ENCODE data around the gene FAHD2B. TPM values are rescaled to one million over a fixed set of nuclear protein-coding genes. Genes with fewer than 3 reads are reported as not detected.
"Not testable (repeated sequence)": the region's sequence is repeated elsewhere in the genome, so short reads cannot be mapped to it uniquely, and the experiment has no call there.

The FAHD2B gene, protein sequence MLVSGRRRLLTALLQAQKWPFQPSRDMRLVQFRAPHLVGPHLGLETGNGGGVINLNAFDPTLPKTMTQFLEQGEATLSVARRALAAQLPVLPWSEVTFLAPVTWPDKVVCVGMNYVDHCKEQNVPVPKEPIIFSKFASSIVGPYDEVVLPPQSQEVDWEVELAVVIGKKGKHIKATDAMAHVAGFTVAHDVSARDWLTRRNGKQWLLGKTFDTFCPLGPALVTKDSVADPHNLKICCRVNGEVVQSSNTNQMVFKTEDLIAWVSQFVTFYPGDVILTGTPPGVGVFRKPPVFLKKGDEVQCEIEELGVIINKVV
- polyA plus RNA-seq (ENCODE audit: insufficient read length) = 13.8 TPM

DNA sequence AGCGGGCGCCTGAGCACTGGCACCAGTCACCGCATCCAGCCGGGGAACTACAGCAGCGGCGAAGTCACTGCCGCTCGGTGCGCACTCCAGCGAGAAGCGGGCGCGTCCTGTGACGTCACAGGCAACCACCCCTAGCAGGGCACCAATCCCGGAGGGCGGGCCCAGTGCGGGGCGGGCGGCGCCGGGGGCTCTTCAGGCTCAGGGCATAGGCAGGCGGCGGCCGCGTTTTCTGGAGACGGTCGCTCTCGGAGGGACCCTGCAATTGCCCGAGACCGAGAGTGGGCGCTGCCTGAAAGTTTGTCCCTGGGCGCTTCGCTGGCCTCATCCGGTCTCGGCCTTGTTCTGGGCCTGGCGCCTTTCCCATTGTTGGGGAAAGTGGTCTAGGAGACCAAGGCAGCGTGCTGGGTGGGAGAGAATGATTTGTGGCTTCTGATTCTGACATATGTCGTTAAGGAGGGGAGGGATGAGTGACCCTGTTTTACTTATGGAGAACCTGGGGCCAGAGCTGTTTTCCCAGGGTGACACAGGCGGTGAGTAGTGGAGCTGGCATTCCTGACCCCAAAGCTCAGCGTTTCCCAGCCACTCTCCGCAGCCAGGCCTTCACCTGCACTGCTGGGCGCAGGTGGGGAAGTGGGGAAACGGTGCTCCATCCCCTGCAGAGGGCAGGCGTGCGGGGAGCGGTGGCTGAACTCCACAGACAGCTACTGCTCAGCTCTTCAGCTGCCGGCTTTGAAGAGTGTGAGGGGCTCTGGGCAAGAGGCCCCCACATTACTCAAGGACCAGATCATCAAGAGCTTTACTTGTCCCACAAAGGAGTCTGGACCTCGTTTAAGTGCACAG, at the start of gene FAHD2B:
FAHD2B (minus strand) TSS at position 111 of the 840 bp plus-strand sequence. CDS start 3,176 bp downstream, outside the sequence.
- not testable (repeated sequence) for DNase-seq (ENCODE audit: low read depth)

DNA sequence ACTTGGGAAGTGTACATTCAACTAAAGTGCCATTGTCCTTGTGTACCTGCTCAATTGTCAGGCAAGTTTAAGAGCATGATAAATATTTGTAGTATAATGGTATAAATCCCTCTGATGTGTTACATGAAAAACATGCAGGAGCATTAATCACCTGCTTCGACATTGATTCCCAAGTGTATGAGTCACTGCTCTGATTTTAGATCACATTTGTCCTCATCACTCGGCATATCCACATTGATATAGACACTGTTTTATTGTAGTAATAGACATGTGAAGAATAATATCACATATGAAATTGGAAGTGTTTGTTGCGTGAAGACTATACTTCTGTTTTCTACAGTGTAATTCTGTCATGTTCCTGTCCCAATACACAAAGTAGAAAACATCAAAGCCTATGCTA, 49.3 kb upstream of the FAHD2B start:
- DNase-seq (ENCODE audit: low read depth) = not testable (repeated sequence)

DNA sequence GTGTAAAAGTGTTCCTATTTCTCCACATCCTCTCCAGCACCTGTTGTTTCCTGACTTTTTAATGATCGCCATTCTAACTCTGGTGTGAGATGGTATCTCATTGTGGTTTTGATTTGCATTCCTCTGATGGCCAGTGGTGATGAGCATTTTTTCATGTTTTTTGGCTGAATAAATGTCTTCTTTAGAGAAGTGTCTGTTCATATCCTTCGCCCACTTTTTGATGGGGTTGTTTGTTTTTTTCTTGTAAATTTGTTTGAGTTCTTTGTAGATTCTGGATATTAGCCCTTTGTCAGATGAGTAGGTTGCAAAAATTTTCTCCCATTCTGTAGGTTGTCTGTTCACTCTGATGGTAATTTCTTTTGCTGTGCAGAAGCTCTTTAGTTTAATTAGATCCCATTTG, 34.4 kb upstream of the FAHD2B start:
- DNase-seq (ENCODE audit: low read depth) = not testable (repeated sequence)

- DNase-seq (ENCODE audit: low read depth) = not testable (repeated sequence)
Observed at GRCh38 chr2:97113882-97114255, 19.2 kb upstream of the FAHD2B start.

GRCh38 chr2:97113050-97113881, 18.6 kb upstream of the FAHD2B start, which contains the start of gene ANKRD36:
TSS of gene ANKRD36 (plus strand) at chr2:97113153. CDS start at chr2:97113740, 587 bp downstream.
- not testable (repeated sequence) for DNase-seq (ENCODE audit: low read depth)

DNA sequence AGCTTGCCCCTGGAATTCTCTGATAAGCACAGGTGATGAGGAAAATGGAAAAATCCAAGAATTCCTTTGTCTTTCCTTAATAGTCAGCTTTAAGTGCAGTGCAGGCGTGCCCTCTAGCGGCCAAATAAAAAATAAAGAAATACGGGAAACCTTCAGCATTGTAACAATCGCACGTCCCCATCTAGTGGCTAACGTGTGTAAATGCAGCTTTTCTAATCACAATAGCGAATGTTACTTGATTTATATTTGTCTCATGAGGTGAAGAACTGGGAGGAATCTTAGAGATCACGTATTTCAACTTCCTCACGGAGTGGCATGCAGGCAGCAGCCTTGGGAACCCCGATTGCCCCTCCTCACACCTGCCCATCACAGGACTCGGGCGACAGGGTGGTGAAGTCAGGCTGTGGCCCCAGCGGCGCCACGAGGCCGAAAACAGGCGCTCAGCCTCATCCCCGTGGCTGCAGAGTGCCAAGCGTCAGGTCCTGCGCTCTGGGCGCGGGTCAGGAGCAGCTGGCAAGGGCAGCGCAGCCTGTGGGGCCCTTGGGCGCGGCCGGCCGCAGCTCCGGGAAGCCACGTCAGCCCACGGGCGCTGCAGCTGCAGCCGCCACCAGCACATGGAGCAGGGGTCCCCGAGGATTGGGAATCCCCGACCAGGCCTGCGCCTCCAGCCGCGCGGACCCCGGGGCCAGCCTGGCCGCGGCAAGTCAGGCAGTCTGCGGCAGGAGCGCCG, 17.8 kb upstream of the FAHD2B start:
- DNase-seq (ENCODE audit: low read depth) = not testable (repeated sequence)

- DNase-seq (ENCODE audit: low read depth) = not testable (repeated sequence)
Observed at GRCh38 chr2:97111246-97111645, 16.6 kb upstream of the FAHD2B start.

DNA sequence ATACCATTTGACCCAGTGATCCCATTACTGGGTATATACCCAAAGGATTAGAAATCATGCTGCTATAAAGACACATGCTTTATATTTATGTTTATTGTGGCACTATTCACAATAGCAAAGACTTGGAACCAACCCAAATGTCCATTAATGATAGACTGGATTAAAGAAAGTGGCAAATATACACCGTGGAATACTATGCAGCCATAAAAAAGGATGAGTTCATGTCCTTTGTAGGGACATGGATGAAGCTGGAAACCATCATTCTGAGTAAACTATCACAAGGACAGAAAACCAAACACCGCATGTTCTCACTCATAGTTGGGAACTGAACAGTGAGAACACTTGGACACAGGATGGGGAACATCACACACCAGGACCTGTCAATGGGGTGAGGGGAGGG, 12.2 kb upstream of the FAHD2B start:
- not testable (repeated sequence) for DNase-seq (ENCODE audit: low read depth)

GRCh38 chr2:97098786-97099372, 4.2 kb upstream of the FAHD2B start:
- not testable (repeated sequence) for DNase-seq (ENCODE audit: low read depth)

DNA sequence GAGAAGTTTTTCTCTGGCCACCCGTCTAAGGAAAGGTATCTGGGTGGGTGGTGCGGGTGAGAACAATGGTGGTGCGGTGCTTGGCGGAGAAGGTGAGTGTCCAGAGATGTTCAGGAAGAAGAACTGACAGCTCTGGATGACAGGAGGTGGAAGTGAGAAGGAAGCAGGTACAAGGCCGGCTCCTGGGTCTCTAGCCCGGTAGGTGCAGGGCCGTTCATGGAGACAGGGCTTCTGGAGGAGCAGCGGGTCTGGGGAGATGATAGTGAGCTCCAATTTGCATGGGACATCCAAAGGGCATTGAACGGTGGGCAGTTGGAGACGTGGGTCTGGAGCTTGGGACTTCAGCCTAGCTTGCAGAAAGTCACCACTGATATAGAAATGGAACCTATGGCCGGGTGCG, 979 bp upstream of the FAHD2B start:
- no peak for DNase-seq (ENCODE audit: low read depth)

DNA sequence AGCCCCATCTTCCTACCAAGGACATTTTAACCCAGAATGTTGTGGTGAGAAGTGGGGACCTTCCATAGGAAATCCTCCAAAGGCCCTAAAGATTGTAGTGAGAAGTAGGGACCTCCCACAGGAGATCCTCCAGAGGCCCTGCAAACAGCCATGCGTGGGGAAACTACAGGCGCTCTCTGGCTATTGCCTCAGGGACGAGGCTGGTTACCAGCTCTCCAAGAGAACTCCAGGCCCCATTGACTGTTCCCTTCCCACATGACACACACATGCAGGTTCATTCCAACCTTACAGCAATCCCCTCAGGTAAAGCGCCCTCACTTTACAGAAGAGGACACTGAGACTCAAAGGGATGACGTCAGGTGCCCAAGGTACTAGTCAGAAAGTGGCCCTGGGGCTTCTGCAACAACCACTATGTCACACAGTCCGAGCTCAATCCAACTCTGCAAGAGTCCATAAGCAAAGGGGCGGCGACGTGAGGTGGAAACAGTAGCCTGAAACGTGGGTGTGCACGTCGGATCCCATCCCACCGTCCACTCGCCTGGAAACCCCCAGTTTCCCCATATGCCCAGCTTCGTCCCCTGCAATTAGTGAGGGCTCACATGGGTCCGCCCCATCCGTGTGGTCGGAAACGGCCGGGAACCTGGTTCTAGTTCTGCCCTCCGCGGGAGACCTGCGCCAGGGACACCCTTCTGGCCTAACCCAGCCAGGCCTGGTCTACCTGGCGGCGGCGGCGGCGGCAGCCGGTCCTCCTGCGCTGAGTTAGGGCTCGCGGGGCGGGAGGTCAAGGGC, 505 bp downstream of the FAHD2B start:
- not testable (repeated sequence) for DNase-seq (ENCODE audit: low read depth)

GRCh38 chr2:97092946-97093345, 1.7 kb downstream of the FAHD2B start:
- not testable (repeated sequence) for DNase-seq (ENCODE audit: low read depth)

DNA sequence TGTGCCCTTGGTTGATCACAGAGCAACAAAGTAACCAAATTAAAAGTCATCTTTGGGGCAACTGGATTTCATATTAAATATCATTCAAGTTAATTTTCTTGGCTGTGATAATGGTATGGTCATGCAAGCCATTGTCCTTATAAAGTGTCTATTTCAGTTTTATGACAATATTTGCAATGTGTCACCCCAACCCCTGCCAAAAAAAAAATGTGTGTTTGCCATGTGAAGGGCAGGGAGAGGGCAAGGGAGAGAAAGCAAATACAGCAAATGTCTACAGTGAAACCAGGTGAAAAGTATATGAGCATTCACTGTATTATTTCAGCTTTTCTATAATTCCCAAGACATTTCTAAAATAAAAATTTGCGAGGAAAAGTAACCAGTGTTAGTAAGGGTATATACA, 6.0 kb downstream of the FAHD2B start:
- DNase-seq (ENCODE audit: low read depth) = not testable (repeated sequence)

GRCh38 chr2:97085093-97085492, 9.6 kb downstream of the FAHD2B start:
- not testable (repeated sequence) for DNase-seq (ENCODE audit: low read depth)

- not testable (repeated sequence) for DNase-seq (ENCODE audit: low read depth)
Observed at GRCh38 chr2:97083516-97083915, 11.2 kb downstream of the FAHD2B start.

DNA sequence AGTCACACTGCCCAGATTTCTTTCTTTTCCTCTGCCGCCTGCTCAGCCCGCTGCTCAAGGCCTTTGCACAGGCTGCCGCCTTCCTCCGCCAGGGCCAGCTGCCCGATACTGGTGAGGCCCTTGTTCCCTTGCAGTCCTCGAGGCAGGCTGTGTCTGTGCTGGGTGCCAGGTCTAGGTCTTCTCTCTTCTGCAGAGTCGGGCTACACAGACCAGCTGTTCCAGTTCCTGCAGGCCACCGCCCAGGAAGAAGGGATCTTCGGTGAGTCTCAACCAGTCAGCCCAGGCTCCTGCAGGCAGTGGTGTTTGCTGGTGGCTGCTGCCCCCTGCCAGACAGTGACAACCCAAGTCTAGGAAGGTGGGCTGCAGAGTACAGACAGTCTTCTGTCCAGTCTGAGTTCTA, 12.5 kb downstream of the FAHD2B start:
- not testable (repeated sequence) for DNase-seq (ENCODE audit: low read depth)

GRCh38 chr2:97080855-97081254, 13.8 kb downstream of the FAHD2B start:
- not testable (repeated sequence) for DNase-seq (ENCODE audit: low read depth)

DNA sequence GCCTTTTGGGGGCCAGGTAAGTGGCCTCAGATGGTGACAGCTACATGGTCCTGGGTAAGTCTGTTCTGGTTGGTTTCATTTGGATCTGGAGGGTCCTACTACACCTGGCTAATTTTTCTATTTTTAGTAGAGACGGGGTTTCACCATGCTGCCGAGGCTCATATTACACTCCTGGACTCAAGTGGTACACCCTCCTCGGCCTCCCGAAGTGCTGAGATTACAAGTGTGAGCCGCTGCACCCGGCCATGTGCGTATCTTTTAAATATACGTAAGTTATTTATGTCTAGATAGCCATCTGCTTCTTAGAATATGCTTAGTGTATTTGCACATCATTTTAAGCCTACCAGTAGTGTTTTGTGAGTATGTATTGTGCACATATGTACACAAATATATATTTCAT, 17.5 kb downstream of the FAHD2B start:
- DNase-seq (ENCODE audit: low read depth) = not testable (repeated sequence)

DNA sequence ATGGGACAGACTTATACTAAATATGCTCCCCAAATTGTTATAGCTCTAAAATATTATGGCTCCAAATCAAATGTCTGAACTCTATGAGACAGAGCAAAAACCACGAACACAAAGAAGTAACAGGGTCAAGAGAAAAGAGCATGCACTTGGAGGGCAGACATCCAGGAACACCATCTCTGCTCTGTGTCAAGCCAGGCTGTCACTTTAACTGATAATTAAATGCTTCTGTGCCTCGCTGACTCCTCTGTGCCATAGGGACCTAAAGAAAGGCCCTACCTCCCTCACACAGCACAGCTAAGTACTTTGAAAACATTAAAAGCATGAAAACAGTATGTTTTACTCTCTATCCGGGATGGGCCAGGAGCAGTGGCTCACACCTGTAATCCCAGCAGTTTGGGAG, 23.8 kb downstream of the FAHD2B start:
- not testable (repeated sequence) for DNase-seq (ENCODE audit: low read depth)

DNA sequence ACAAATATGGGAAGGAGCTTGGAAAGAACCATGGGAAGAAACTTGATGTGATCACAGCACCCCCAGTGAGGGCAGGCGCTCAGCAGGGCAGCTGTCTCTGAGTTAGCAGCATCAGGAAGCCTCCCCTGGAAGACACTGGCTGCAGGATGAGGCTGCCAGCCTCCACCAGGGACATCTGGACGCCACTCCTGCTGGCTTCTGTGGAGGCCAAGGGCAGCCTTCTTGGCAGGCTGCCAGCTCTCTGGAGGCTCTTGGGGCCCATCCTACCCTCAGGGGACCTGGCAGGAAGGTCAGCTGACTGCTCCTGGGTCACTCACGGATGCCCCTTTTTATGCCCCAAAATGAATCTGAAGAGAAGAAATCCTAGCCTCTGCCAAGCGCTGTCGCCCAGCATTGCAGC, 26.0 kb downstream of the FAHD2B start:
- DNase-seq (ENCODE audit: low read depth) = not testable (repeated sequence)
